Coronary artery (tissue), 2 donors: ENCODE data around the gene GDF2.

ENCODE experiments used
- DNase-seq: peaks from one replicate; pipeline ENCODE4 v3.0.0-alpha.2; 2017; ENCODE audit warnings: low spot score
- H3K27ac ChIP-seq, 2 donors: fragments of 200-600 bp; sonication (generic); one replicate each; pipeline ENCODE4 v1.5.1; 2016 to 2019
- H3K4me3 ChIP-seq: fragments of 200-600 bp; sonication (generic); 2 replicates; pipeline ENCODE4 v1.5.1; 2016; ENCODE audit warnings: mild to moderate bottlenecking, moderate library complexity
- TF ChIP-seq, protein P1 (sequence below): fragments of 200-600 bp; sonication (generic); IDR thresholded peaks from one replicate; pipeline ENCODE4 v1.5.1; 2019; ENCODE audit warnings: antibody characterized with exemption

The GDF2 gene

DNA sequence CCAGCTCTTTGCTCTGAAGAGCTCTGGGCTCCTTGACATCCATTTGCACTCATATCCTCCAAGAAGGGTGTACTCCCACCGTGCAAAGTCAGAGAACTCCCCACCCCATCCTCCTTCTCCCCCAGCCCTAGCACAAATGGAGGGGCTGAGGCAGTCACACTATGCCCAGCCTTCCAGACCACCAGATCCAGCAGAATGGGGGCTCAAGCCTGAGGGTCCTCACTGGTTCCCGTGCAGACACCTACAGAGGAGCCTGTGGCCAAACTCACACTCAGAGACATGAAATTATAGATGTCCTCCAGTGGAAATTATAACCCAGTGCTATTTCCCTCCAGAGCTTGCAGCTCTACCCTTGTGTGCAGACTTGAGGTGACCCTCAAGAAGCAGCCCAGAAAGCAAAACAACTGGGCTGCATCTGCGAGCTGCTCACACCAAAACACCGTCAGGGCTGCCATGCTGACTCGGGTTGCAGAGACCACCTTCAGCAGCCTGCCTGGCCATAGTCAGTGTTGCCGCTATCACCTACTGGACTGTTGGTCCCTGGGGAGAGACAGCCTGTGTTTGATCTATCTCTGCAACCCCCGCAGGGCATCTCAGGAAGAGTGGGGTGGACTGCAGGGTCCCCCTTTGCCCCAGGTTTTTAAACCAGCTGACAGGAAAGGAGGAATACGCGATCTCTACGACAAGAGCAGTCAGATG is 54.4 kb downstream of the GDF2 start:
- TF ChIP-seq, protein P1, sequence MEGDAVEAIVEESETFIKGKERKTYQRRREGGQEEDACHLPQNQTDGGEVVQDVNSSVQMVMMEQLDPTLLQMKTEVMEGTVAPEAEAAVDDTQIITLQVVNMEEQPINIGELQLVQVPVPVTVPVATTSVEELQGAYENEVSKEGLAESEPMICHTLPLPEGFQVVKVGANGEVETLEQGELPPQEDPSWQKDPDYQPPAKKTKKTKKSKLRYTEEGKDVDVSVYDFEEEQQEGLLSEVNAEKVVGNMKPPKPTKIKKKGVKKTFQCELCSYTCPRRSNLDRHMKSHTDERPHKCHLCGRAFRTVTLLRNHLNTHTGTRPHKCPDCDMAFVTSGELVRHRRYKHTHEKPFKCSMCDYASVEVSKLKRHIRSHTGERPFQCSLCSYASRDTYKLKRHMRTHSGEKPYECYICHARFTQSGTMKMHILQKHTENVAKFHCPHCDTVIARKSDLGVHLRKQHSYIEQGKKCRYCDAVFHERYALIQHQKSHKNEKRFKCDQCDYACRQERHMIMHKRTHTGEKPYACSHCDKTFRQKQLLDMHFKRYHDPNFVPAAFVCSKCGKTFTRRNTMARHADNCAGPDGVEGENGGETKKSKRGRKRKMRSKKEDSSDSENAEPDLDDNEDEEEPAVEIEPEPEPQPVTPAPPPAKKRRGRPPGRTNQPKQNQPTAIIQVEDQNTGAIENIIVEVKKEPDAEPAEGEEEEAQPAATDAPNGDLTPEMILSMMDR = no peak
- H3K4me3 ChIP-seq = no peak overlapping the region
- DNase-seq = peak; percentile 65
- H3K27ac ChIP-seq = no peak overlapping the region
